Caco-2 (cell line): ENCODE measurements around the gene MS4A6A. TPM values are rescaled to one million over a fixed set of nuclear protein-coding genes. Genes with fewer than 3 reads are reported as not detected.

Experiments used
- BruUV-seq: library from RNA; stranded (reverse); fragments of 400-500 nt; replicated peaks from 2 replicates; lab custom pipeline; 2021; lab: Mats Ljungman, UMichigan
- CTCF ChIA-PET: fragments of 300-600 bp; sonication (Branson Sonifier 250); formaldehyde crosslinking; loops from one replicate; lab custom pipeline; 2022; ENCODE audit warnings: antibody characterized with exemption; lab: Charles Lee
- POLR2A ChIA-PET: fragments of 300-600 bp; sonication (Branson Sonifier 250); formaldehyde crosslinking; loops from one replicate; lab custom pipeline; 2022; ENCODE audit warnings: antibody characterized with exemption; lab: Charles Lee
- DNase-seq, 2 experiments: peaks; one replicate each; pipeline versions ENCODE4 v3.0.0 to v3.0.0-alpha.2; 2020 to 2022
- H3K27me3 ChIP-seq: replicated peaks from 2 replicates; pipeline ENCODE4 v1.6.0; 2011; ENCODE audit warnings: low read length; ENCODE audit not compliant: control insufficient read depth, insufficient read depth
- H3K36me3 ChIP-seq: 2 replicates; pipeline ENCODE4 v1.5.1; 2011; ENCODE audit warnings: low read length; ENCODE audit not compliant: control insufficient read depth, insufficient read depth
- H3K4me1 ChIP-seq: fragments of 250-450 bp; sonication (Bioruptor Pico); 2 replicates; pipeline ENCODE4 v1.5.1; 2020; ENCODE audit warnings: mild to moderate bottlenecking
- H3K4me3 ChIP-seq: 2 replicates; pipeline ENCODE4 v1.5.1; 2011; ENCODE audit warnings: low read depth, mild to moderate bottlenecking, control low read depth, low read length
- H3K9me3 ChIP-seq: fragments of 250-450 bp; sonication (Bioruptor Pico); 2 replicates; pipeline ENCODE4 v1.5.1; 2020; ENCODE audit warnings: mild to moderate bottlenecking, moderate library complexity
- H3K27ac Mint-ChIP-seq: one replicate; pipeline ENCODE4 v1.8.0; 2022; ENCODE audit warnings: mixed read lengths; ENCODE audit not compliant: unreplicated experiment
- H3K27me3 Mint-ChIP-seq: one replicate; pipeline ENCODE4 v1.8.0; 2022; ENCODE audit warnings: mixed read lengths; ENCODE audit not compliant: insufficient read depth, unreplicated experiment
- H3K36me3 Mint-ChIP-seq: one replicate; pipeline ENCODE4 v1.8.0; 2022; ENCODE audit warnings: mild to moderate bottlenecking, mixed read lengths; ENCODE audit not compliant: insufficient read depth, unreplicated experiment
- H3K4me1 Mint-ChIP-seq: one replicate; pipeline ENCODE4 v1.8.0; 2022; ENCODE audit warnings: low read depth, mixed read lengths; ENCODE audit not compliant: unreplicated experiment
- H3K4me3 Mint-ChIP-seq: one replicate; pipeline ENCODE4 v1.8.0; 2022; ENCODE audit warnings: mild to moderate bottlenecking, moderate library complexity, mixed read lengths; ENCODE audit not compliant: unreplicated experiment
- H3K9me3 Mint-ChIP-seq: one replicate; pipeline ENCODE4 v1.8.0; 2022; ENCODE audit warnings: mixed read lengths; ENCODE audit not compliant: unreplicated experiment
- CTCF ChIP-seq, 2 experiments: fragments of 200-600 bp in 1 of 2; IDR thresholded peaks; 1 replicate in 1 of 2; 2 replicates in 1 of 2; pipeline versions ENCODE4 v1.5.1 to v1.8.0; 2011 to 2022; ENCODE audit warnings: antibody characterized with exemption in 1 of 2, control low read depth in 1 of 2, inconsistent platforms in 1 of 2, low read depth in 1 of 2, low read length in 1 of 2, mild to moderate bottlenecking in 1 of 2, moderate library complexity in 1 of 2; ENCODE audit not compliant: insufficient read depth in 1 of 2, severe bottlenecking in 1 of 2, unreplicated experiment in 1 of 2
- intact Hi-C: fragments of 100-400 bp; cut with micrococcal nuclease; formaldehyde crosslinking; loops from one replicate; pipeline ENCODE4 v1.10.0; 2022; ENCODE audit not compliant: unreplicated experiment
- total RNA-seq: library from RNA; stranded (reverse); gene quantifications from 2 replicates; pipeline ENCODE4 v1.2.3, GENCODE V29; 2022

MS4A6A gene
- total RNA-seq, 1 experiment from 2014 or later, result not detected

GRCh38 chr11:60221692-60222091, 38.8 kb upstream of the MS4A6A start:
- DNase-seq, result no peak
- no peaks in the 10 kb centered on the region for H3K36me3 Mint-ChIP-seq
- peaks cover 7% of the 10 kb centered on the region for H3K27me3 Mint-ChIP-seq
- no peak for TF ChIP-seq CTCF (IDR thresholded peaks at IDR 0.05; ENCODE audit: insufficient read depth in 1 of 2, low read depth in 1 of 2, low read length in 1 of 2, severe bottlenecking in 1 of 2, unreplicated experiment in 1 of 2)
- H3K27me3 ChIP-seq, result no peaks in the 10 kb centered on the region
- no peak overlapping the region for H3K4me3 ChIP-seq
- no peaks in the 10 kb centered on the region for H3K4me1 ChIP-seq
- no peaks in the 10 kb centered on the region for H3K36me3 ChIP-seq
- no peaks in the 10 kb centered on the region for H3K9me3 Mint-ChIP-seq
- H3K27ac Mint-ChIP-seq, result no peak overlapping the region
- H3K4me3 Mint-ChIP-seq, result no peak overlapping the region
- BruUV-seq, result no TSS peak
- no peaks in the 10 kb centered on the region for H3K4me1 Mint-ChIP-seq
- H3K9me3 ChIP-seq, result no peaks in the 10 kb centered on the region
- CTCF ChIA-PET, result no interaction called here
- POLR2A ChIA-PET, result no interaction called here
- intact Hi-C loops, result no loop called here

GRCh38 chr11:60221181-60221580, 38.3 kb upstream of the MS4A6A start:
- no TSS peak for BruUV-seq
- no peak overlapping the region for H3K4me3 Mint-ChIP-seq
- no peak for DNase-seq
- no peak for TF ChIP-seq CTCF (IDR thresholded peaks at IDR 0.05; ENCODE audit: insufficient read depth in 1 of 2, low read depth in 1 of 2, low read length in 1 of 2, severe bottlenecking in 1 of 2, unreplicated experiment in 1 of 2)
- Histone ChIP-seq H3K4me3 (no peak overlapping the region), H3K27me3 (no peaks in the 10 kb centered on the region), H3K4me1 (no peaks in the 10 kb centered on the region), H3K9me3 (no peaks in the 10 kb centered on the region), H3K36me3 (no peaks in the 10 kb centered on the region)
- POLR2A ChIA-PET, result no interaction called here
- peaks cover 7% of the 10 kb centered on the region for H3K27me3 Mint-ChIP-seq
- H3K4me1 Mint-ChIP-seq, result no peaks in the 10 kb centered on the region
- no peaks in the 10 kb centered on the region for H3K9me3 Mint-ChIP-seq
- no peaks in the 10 kb centered on the region for H3K36me3 Mint-ChIP-seq
- intact Hi-C loops, result no loop called here
- CTCF ChIA-PET, result no interaction called here
- no peak overlapping the region for H3K27ac Mint-ChIP-seq

- H3K4me1 Mint-ChIP-seq, result no peaks in the 10 kb centered on the region
- no peaks in the 10 kb centered on the region for H3K27me3 ChIP-seq
- peaks cover 10% of the 10 kb centered on the region for H3K27me3 Mint-ChIP-seq
- H3K9me3 Mint-ChIP-seq, result no peaks in the 10 kb centered on the region
- H3K9me3 ChIP-seq, result no peaks in the 10 kb centered on the region
- H3K36me3 Mint-ChIP-seq, result no peaks in the 10 kb centered on the region
- H3K27ac Mint-ChIP-seq, result no peak overlapping the region
- no peak overlapping the region for H3K4me3 ChIP-seq
- intact Hi-C loops, result no loop called here
- no TSS peak for BruUV-seq
- ChIA-PET CTCF (no interaction called here), POLR2A (no interaction called here)
- TF ChIP-seq CTCF (IDR thresholded peaks at IDR 0.05; ENCODE audit: insufficient read depth in 1 of 2, low read depth in 1 of 2, low read length in 1 of 2, severe bottlenecking in 1 of 2, unreplicated experiment in 1 of 2), result no peak
- H3K36me3 ChIP-seq, result no peaks in the 10 kb centered on the region
- no peak for DNase-seq
- H3K4me3 Mint-ChIP-seq, result no peak overlapping the region
- H3K4me1 ChIP-seq, result no peaks in the 10 kb centered on the region
Measured at GRCh38 chr11:60214386-60214785, 31.5 kb upstream of the MS4A6A start.
